ENCODE data around the gene PRAC1. TPM values are rescaled to one million over a fixed set of nuclear protein-coding genes. Genes with fewer than 3 reads are reported as not detected.

PRAC1 gene
- total RNA-seq, 2 donors from 2014 or later = not detected

GRCh38 chr17:48767263-48767774 is 45.0 kb upstream of the PRAC1 start:
- H3K27ac ChIP-seq (ENCODE audit: low read depth, low read length) = no peak overlapping the region
- Mint-ChIP-seq H3K4me1 (peaks cover 4% of the 10 kb centered on the region), H3K27ac (no peak overlapping the region), H3K27me3 (ENCODE audit: insufficient read depth) (peaks cover 92% of the 10 kb centered on the region), H3K9me3 (no peaks in the 10 kb centered on the region), H3K36me3 (ENCODE audit: low read depth) (no peaks in the 10 kb centered on the region), H3K4me3 (no peak overlapping the region)
- 81 to 97% methylated on average over 4 of the region's 4 CpGs for WGBS, 2 experiments (ENCODE audit: insufficient coverage in 1 of 2, insufficient read length in 1 of 2)
- DNase-seq = peak; percentile 61
- H3K9ac ChIP-seq (ENCODE audit: extremely low read depth, low read length, poor library complexity, severe bottlenecking) = no peak overlapping the region
- H3K4me1 ChIP-seq (ENCODE audit: control insufficient read depth, insufficient read depth, low read length) = no peaks in the 10 kb centered on the region
- H3K27me3 ChIP-seq (ENCODE audit: control insufficient read depth, insufficient read depth, low read length, poor library complexity, severe bottlenecking) = peaks cover 90% of the 10 kb centered on the region
- no peaks in the 10 kb centered on the region for H3K36me3 ChIP-seq (ENCODE audit: control insufficient read depth, insufficient read depth, low read length)
- no peak overlapping the region for H3K4me3 ChIP-seq (ENCODE audit: low read length)
- TF ChIP-seq CTCF (conservative IDR thresholded peaks at IDR 0.05) = peak; percentile 47
- no peaks in the 10 kb centered on the region for H3K9me3 ChIP-seq (ENCODE audit: control insufficient read depth, low read length)

- 67 to 74% methylated on average over 6 of the region's 6 CpGs for WGBS, 2 experiments (ENCODE audit: insufficient coverage in 1 of 2, insufficient read length in 1 of 2)
- Mint-ChIP-seq H3K36me3 (ENCODE audit: low read depth) (no peaks in the 10 kb centered on the region), H3K4me3 (no peak overlapping the region), H3K4me1 (no peaks in the 10 kb centered on the region), H3K9me3 (no peaks in the 10 kb centered on the region), H3K27ac (no peak overlapping the region), H3K27me3 (ENCODE audit: insufficient read depth) (peaks cover 99% of the 10 kb centered on the region)
- Histone ChIP-seq H3K9me3 (ENCODE audit: control insufficient read depth, low read length) (no peaks in the 10 kb centered on the region), H3K4me3 (ENCODE audit: low read length) (no peak overlapping the region), H3K27ac (ENCODE audit: low read depth, low read length) (no peak overlapping the region), H3K36me3 (ENCODE audit: control insufficient read depth, insufficient read depth, low read length) (no peaks in the 10 kb centered on the region), H3K9ac (ENCODE audit: extremely low read depth, low read length, poor library complexity, severe bottlenecking) (no peak overlapping the region), H3K4me1 (ENCODE audit: control insufficient read depth, insufficient read depth, low read length) (no peaks in the 10 kb centered on the region), H3K27me3 (ENCODE audit: control insufficient read depth, insufficient read depth, low read length, poor library complexity, severe bottlenecking) (peaks cover 100% of the 10 kb centered on the region)
- DNase-seq = no peak
- no peak for TF ChIP-seq CTCF (conservative IDR thresholded peaks at IDR 0.05)
Measured at GRCh38 chr17:48761114-48761513, 38.8 kb upstream of the PRAC1 start.

- H3K4me1 Mint-ChIP-seq = no peaks in the 10 kb centered on the region
- WGBS, 2 experiments (ENCODE audit: insufficient coverage in 1 of 2, insufficient read length in 1 of 2) = 72 to 86% methylated on average over 3 to 4 of the region's 4 CpGs
- no peak overlapping the region for H3K4me3 Mint-ChIP-seq
- no peak overlapping the region for H3K27ac Mint-ChIP-seq
- no peaks in the 10 kb centered on the region for H3K36me3 Mint-ChIP-seq (ENCODE audit: low read depth)
- Histone ChIP-seq H3K36me3 (ENCODE audit: control insufficient read depth, insufficient read depth, low read length) (no peaks in the 10 kb centered on the region), H3K27me3 (ENCODE audit: control insufficient read depth, insufficient read depth, low read length, poor library complexity, severe bottlenecking) (peaks cover 100% of the 10 kb centered on the region), H3K9ac (ENCODE audit: extremely low read depth, low read length, poor library complexity, severe bottlenecking) (no peak overlapping the region), H3K9me3 (ENCODE audit: control insufficient read depth, low read length) (no peaks in the 10 kb centered on the region), H3K4me1 (ENCODE audit: control insufficient read depth, insufficient read depth, low read length) (no peaks in the 10 kb centered on the region), H3K4me3 (ENCODE audit: low read length) (no peak overlapping the region), H3K27ac (ENCODE audit: low read depth, low read length) (no peak overlapping the region)
- DNase-seq = no peak
- TF ChIP-seq CTCF (conservative IDR thresholded peaks at IDR 0.05) = no peak
- H3K9me3 Mint-ChIP-seq = no peaks in the 10 kb centered on the region
- H3K27me3 Mint-ChIP-seq (ENCODE audit: insufficient read depth) = peaks cover 99% of the 10 kb centered on the region
Measured at GRCh38 chr17:48760411-48760810, 38.1 kb upstream of the PRAC1 start.

Measured in endodermal cell (in vitro differentiated cells).